Measurements from ENCODE around the gene CXXC1. TPM values are rescaled to one million over a fixed set of nuclear protein-coding genes. Genes with fewer than 3 reads are reported as not detected.

The CXXC1 gene
- total and polyA plus RNA-seq, 2 donors (not counting 3 experiments of a cell fraction or from before 2014, with no cell fraction given), result 64.4 to 128 TPM

DNA sequence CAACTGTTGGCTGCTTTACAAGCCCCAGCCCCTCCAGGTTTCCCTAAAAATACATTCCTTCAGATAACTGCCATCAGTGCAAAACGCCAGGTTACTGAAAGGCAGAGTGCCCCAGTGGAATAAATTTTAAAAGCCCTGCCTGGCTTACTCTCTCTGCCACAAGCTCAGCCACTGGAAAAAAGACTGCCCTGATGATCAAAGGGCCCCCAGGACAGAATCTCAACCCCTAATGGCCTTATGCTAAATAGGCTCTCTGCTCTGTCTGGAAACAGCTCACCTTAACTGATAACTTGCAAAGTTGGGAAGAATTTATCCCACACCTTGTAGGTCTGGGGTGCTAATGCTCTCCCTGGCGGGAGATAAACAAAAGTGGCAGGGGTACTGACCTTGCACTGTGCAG, 55.1 kb downstream of the CXXC1 start:
- Histone ChIP-seq H3K4me1 (ENCODE audit: control insufficient read depth, extremely low read depth, insufficient read depth, low read length) (no peaks in the 10 kb centered on the region), H3K79me2 (ENCODE audit: control insufficient read depth, insufficient read depth, low read length) (no peaks in the 10 kb centered on the region), H3K4me2 (ENCODE audit: insufficient read depth, low read length) (no peak overlapping the region), H3K9me1 (replicated peaks; ENCODE audit: control insufficient read depth, extremely low read depth, insufficient read depth, low read length) (no peaks in the 10 kb centered on the region), H3K4me3 (replicated peaks in 1 of 3; ENCODE audit: insufficient read depth in 1 of 3, low read depth in 1 of 3, low read length in 3 of 3) (no peak overlapping the region), H4K20me1 (replicated peaks; ENCODE audit: control insufficient read depth, extremely low read depth, insufficient read depth, low read length) (no peaks in the 10 kb centered on the region), H3K27ac (ENCODE audit: insufficient read depth, low read depth, low read length) (no peak overlapping the region), H3K9ac (replicated peaks; ENCODE audit: extremely low read depth, insufficient read depth, low read length) (no peak overlapping the region), H2AFZ (ENCODE audit: low read depth, low read length) (no peak overlapping the region), H3K36me3 (ENCODE audit: control insufficient read depth in 2 of 2, extremely low read depth in 1 of 2, insufficient read depth in 2 of 2, low read length in 2 of 2) (no peaks in the 10 kb centered on the region), H3K9me3 (replicated peaks; ENCODE audit: control insufficient read depth, insufficient read depth, low read length) (no peaks in the 10 kb centered on the region), H3K27me3 (ENCODE audit: control insufficient read depth in 2 of 2, insufficient read depth in 2 of 2, low read length in 2 of 2) (peaks cover 0 to 4% of the 10 kb centered on the region in 2 experiments)
- POLR2A ChIA-PET, result no interaction called here
- no peak for TF ChIP-seq FOS (IDR thresholded peaks at IDR 0.05; ENCODE audit: borderline replicate concordance, insufficient read depth, low read length)
- TF ChIP-seq POLR2AphosphoS5 (IDR thresholded peaks at IDR 0.05; ENCODE audit: insufficient read depth, low read depth, low read length), result no peak
- no peak for TF ChIP-seq POLR2A (IDR thresholded peaks at IDR 0.05; ENCODE audit: low read depth, low read length)
- TF ChIP-seq, protein P1, sequence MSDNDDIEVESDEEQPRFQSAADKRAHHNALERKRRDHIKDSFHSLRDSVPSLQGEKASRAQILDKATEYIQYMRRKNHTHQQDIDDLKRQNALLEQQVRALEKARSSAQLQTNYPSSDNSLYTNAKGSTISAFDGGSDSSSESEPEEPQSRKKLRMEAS (IDR thresholded peaks at IDR 0.05; ENCODE audit: insufficient read depth, insufficient read length), result no peak
- no peak for TF ChIP-seq GATA2 (IDR thresholded peaks at IDR 0.05; ENCODE audit: insufficient read depth, insufficient read length, low read depth, low read length)
- no peak for TF ChIP-seq JUN (IDR thresholded peaks at IDR 0.05; ENCODE audit: borderline replicate concordance, insufficient read depth, insufficient read length, low read depth)
- TF ChIP-seq, protein P2, sequence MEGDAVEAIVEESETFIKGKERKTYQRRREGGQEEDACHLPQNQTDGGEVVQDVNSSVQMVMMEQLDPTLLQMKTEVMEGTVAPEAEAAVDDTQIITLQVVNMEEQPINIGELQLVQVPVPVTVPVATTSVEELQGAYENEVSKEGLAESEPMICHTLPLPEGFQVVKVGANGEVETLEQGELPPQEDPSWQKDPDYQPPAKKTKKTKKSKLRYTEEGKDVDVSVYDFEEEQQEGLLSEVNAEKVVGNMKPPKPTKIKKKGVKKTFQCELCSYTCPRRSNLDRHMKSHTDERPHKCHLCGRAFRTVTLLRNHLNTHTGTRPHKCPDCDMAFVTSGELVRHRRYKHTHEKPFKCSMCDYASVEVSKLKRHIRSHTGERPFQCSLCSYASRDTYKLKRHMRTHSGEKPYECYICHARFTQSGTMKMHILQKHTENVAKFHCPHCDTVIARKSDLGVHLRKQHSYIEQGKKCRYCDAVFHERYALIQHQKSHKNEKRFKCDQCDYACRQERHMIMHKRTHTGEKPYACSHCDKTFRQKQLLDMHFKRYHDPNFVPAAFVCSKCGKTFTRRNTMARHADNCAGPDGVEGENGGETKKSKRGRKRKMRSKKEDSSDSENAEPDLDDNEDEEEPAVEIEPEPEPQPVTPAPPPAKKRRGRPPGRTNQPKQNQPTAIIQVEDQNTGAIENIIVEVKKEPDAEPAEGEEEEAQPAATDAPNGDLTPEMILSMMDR (IDR thresholded peaks at IDR 0.05; ENCODE audit: extremely low read depth in 1 of 2, insufficient read depth in 1 of 2, low read depth in 1 of 2, low read length in 2 of 2), result no peak
- no peak for TF ChIP-seq EZH2 (IDR thresholded peaks at IDR 0.05; ENCODE audit: borderline replicate concordance, low read depth, low read length, severe bottlenecking)
- no peak for TF ChIP-seq MYC (IDR thresholded peaks at IDR 0.05; ENCODE audit: low read depth, low read length)
- dilution Hi-C loops (cut with MboI; ENCODE audit: extremely low pct_ligation_motif_present, low sequenced_read_pairs) (no loop called here), intact Hi-C loops (cut with micrococcal nuclease) (no loop called here)
- no peak for DNase-seq (ENCODE audit: low read depth, low spot score)
- FAIRE-seq, result no peak
- no TSS peak for BruUV-seq (replicated peaks)
- CTCF ChIA-PET, result interaction anchor here (1.0 to 1.1 kb wide), 2 partner anchors 11 to 125 kb away, joined by 3 read pairs; no protein-coding TSS in a partner anchor

Small RNAs within 50 kb of the gene (small RNA-seq; reads per million reads assigned to genes)
- not detected for gene RNA5SP458 (ENCODE audit: insufficient read depth, insufficient read length, low read depth, low replicate concordance)

Other genes starting within 250 kb of the CXXC1 start
- 1.1 and 1.4 TPM in 2 replicates for gene MYO5B, start 92.5 kb downstream of the CXXC1 start, total RNA-seq
- 0.40 and 0.54 TPM in 2 replicates for gene MYO5B, start 92.5 kb downstream of the CXXC1 start, polyA plus RNA-seq
- 0.16 and 0.18 TPM in 2 replicates for gene CFAP53, start 21.2 kb downstream of the CXXC1 start, total RNA-seq
- gene CFAP53, start 21.2 kb downstream of the CXXC1 start, polyA plus RNA-seq, result 0.10 and 0.12 TPM in 2 replicates
- 77.5 and 78.6 TPM in 2 replicates for gene MBD1, start 6.2 kb downstream of the CXXC1 start, total RNA-seq
- gene MBD1, start 6.2 kb downstream of the CXXC1 start, polyA plus RNA-seq, result 57.2 and 61.1 TPM in 2 replicates
- gene SKA1, start 87.4 kb upstream of the CXXC1 start, total RNA-seq, result 21.9 and 23.9 TPM in 2 replicates
- gene SKA1, start 87.4 kb upstream of the CXXC1 start, polyA plus RNA-seq, result 6.9 and 8.7 TPM in 2 replicates

All from endothelial cell of umbilical vein (primary cell).